Urothelium cell line (cell line): ENCODE results near the gene C20orf141.
"Not testable (repeated sequence)": the region's sequence is repeated elsewhere in the genome, so short reads cannot be mapped to it uniquely, and the experiment has no call there.

Experiments
- DNase-seq: peaks from one replicate; pipeline ENCODE4 v3.0.0; 2011; ENCODE audit warnings: low spot score, mixed read lengths
- FAIRE-seq: peaks from 2 replicates; lab custom pipeline; 2011; peaks lifted over from hg19 to GRCh38; lab: Jason Lieb, UNC

Gene C20orf141, protein sequence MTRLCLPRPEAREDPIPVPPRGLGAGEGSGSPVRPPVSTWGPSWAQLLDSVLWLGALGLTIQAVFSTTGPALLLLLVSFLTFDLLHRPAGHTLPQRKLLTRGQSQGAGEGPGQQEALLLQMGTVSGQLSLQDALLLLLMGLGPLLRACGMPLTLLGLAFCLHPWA

GRCh38 chr20:2814587-2815051, at the start of gene C20orf141:
C20orf141 (plus strand) TSS chr20:2814987; CDS start chr20:2815185, 198 bp downstream.
- peak; percentile 89 for DNase-seq
- FAIRE-seq: no peak

DNA sequence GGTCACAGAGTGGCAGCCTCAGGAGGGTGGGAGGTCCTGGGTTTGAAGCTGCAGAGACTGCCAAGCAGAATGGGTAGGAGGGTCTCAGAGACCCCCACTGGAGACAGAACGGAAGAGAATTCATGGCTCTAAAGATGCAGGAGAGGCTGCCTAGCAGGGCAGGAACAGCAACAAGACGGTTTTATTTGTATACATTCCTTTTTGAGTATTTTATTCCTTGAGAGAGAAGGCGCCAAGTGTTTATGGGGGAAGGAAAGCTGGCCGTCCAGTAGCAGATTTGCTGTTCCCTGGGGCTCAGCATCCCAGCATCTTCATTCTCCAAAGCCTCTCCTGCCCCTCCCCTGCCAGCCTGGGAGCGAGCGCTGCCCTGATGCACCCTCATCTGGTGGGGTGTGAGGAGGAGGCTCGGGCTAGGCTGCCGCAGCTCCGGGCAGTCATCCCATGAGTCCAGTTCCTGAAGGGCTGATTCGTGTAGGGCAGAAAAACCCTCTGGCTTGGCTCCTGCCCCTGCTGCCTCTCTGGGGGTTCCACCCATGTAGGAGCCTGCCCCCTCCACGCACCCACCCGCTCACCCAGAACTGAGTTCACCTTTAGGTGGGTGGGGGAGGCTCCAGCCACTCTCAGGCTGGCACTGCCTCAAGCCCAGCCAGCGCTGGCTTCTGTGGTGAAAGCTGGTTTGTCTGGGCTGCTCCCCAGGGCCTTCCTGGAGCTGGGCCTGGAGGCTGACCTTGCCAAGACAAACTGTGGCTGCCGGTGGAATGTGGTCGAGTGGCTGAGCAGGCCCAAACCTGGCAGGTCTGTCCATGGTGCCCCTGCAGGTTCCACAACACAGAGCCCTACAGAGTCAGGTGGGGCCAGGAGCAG, 46.8 kb upstream of the C20orf141 start:
- DNase-seq (no peak), FAIRE-seq (no peak)

- DNase-seq (no peak), FAIRE-seq (no peak)
Observed at GRCh38 chr20:2768632-2769015, 46.2 kb upstream of the C20orf141 start.

DNA sequence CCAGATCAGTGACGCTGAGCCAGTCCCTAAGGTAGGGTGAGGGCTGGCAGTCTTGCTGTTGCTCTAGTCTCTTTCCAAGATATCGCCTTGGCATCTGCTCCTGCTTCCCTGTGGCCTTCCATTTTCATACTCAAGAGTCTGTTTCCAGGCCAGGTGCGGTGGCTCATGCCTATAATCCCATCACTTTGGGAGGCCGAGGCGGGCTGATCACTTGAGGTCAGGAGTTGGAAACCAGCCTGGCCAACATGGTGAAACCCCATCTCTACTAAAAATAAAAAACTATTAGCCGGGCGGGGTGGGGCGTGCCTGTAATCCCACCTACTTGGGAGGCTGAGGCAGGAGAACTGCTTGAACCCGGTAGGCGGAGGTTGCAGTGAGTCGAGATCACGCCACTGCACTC, 44.7 kb upstream of the C20orf141 start:
- not testable (repeated sequence) for FAIRE-seq, DNase-seq

GRCh38 chr20:2771631-2772080, 43.1 kb upstream of the C20orf141 start:
- no peak for FAIRE-seq
- DNase-seq: no peak

DNA sequence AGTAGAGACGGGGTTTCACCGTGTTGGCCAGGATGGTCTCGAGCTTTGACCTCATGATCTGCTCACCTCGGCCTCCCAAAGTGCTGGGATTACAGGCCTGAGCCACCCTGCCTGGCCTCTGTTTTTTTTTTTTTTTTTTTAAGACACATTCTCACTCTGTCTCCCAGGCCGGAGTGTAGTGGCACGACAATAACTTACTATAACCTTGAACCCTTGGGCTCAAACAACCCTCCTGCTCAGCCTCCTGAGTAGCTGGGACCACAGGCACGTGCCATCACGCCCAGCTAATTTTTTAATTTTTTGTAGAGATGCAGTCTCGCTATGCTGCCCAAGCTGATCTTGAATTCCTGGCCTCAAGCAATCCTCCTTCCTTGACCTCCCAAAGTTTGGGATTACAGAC, 41.0 kb upstream of the C20orf141 start:
- FAIRE-seq (no peak), DNase-seq (no peak)

- no peak for DNase-seq
- no peak for FAIRE-seq
Observed at GRCh38 chr20:2775139-2775538, 39.6 kb upstream of the C20orf141 start.

DNA sequence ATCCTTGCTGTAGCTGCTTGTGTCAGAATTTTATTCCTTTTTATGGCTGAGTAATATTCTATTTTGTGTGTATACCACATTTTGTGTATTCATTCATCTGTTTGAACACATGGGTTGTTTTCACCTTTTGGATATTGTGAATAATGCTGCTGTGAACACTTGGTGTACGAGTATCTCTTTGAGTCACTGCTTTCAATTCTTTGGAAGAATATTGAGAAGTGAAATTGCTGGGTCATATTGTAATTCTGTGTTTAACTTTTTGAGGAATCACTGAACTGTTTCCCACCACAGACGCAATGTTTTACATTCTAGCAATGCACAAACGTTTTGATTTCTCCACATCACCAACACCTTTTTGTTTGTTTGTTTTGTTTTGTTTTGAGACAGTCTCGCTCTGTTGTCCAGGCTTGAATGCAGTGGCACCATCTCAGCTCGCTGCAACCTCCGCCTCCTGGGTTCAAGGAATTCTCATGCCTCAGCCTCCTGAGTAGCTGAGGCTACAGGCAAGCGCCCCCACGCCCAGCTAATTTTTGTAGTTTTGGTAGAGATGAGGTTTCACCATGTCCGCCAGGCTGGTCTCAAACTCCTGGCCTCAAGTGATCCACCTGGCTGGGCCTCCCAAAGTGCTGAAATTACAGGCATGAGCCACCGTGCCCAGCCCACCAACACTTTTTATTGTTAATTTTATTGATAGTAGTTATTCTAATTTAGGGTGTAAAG, 36.0 kb upstream of the C20orf141 start:
- DNase-seq (no peak), FAIRE-seq (no peak)

- FAIRE-seq (no peak), DNase-seq (no peak)
Observed at GRCh38 chr20:2780948-2781347, 33.8 kb upstream of the C20orf141 start.

GRCh38 chr20:2783908-2784566, 30.8 kb upstream of the C20orf141 start:
- no peak for FAIRE-seq
- DNase-seq: no peak

DNA sequence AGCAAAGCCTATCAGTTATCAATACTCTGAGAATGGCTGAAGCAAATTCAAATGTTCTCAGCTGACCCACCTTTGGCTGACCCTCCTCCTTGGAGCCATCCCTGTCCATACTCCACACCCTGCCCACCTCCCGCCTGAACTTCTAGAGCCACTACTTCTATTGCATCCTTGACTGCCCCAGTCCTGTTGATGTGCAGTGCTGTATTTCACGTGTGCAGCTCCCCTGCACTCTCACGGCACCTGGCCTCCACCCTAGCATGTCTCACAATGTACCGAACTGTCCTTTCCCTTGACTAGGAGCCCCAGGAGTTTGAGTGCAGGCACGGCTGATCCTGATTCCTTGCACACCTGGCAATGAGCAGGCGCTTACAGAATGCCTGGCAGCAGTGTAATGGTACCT, 21.3 kb upstream of the C20orf141 start:
- FAIRE-seq (no peak), DNase-seq (no peak)

GRCh38 chr20:2794202-2794748, 20.5 kb upstream of the C20orf141 start:
- no peak for FAIRE-seq
- no peak for DNase-seq

GRCh38 chr20:2794866-2795447, 19.8 kb upstream of the C20orf141 start:
- no peak for FAIRE-seq

DNA sequence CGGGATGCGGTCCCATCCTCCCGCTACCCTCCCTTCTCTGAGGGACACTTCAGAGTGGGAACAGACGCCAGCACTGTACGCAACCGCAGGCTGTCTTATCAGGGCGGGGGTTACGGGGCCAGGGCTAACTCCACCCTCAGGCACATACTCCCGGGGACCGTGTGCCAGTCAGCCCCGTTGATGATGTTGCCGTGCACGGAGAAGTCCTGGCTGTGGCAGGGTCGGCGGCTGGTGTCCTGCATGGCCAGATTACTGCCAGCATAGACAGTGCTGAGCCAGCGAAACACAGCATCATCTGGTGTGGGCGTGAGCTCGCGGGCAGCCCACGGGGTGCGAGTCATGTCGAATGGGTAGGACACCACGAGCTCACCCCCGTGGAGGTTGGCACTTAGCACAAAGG, 19.3 kb upstream of the C20orf141 start:
- FAIRE-seq: no peak
- no peak for DNase-seq

More at GRCh38 chr20:2794866-2795447, 19.8 kb upstream of the C20orf141 start:
- DNase-seq: no peak

GRCh38 chr20:2796011-2796660, 18.7 kb upstream of the C20orf141 start:
- no peak for FAIRE-seq
- no peak for DNase-seq

GRCh38 chr20:2797136-2797983, 17.4 kb upstream of the C20orf141 start:
- no peak for FAIRE-seq
- no peak for DNase-seq

DNA sequence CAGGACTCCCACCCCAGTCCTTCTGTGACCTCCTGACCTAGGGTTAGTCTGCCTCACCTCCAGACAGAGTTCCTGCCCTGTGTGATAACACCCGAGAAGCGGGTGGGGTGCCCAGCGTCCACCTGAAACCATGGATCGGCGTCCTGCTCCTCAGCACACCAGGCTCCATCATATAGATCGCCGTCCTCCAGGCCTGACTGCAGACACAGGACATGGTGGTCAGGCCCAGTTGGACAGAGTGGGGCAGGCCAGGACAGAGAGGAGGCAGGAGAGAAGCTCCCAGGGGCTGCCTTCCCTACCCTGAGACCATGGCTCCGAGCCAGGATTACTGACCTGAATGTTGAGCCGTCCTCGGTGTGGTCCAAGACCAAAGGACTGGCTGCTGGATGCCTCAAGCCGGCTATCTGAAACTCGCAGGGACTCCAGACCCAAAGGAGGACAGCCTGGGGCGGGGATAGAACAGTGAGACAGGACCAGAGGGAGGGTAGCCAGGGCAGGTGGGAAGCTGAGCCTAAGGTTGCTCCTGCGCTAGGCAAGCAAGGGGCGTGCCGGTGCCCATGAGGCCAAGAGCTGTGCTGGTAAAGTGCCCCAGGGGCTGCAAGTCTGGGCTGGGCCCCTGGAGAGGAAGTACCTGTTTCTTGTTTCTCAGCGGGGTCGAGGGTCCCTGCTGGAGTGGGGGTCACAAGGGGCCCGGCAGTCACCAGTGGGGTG, 16.5 kb upstream of the C20orf141 start:
- DNase-seq (no peak), FAIRE-seq (no peak)

- no peak for DNase-seq
- FAIRE-seq: no peak
Observed at GRCh38 chr20:2798814-2799213, 16.0 kb upstream of the C20orf141 start.
